Urothelium cell line (cell line): Measurements from ENCODE around the gene CD27.

Experiments
- DNase-seq: peaks from one replicate; pipeline ENCODE4 v3.0.0; 2011; ENCODE audit warnings: low spot score, mixed read lengths
- FAIRE-seq: peaks from 2 replicates; lab custom pipeline; 2011; peaks lifted over from hg19 to GRCh38; lab: Jason Lieb, UNC

Gene CD27

DNA sequence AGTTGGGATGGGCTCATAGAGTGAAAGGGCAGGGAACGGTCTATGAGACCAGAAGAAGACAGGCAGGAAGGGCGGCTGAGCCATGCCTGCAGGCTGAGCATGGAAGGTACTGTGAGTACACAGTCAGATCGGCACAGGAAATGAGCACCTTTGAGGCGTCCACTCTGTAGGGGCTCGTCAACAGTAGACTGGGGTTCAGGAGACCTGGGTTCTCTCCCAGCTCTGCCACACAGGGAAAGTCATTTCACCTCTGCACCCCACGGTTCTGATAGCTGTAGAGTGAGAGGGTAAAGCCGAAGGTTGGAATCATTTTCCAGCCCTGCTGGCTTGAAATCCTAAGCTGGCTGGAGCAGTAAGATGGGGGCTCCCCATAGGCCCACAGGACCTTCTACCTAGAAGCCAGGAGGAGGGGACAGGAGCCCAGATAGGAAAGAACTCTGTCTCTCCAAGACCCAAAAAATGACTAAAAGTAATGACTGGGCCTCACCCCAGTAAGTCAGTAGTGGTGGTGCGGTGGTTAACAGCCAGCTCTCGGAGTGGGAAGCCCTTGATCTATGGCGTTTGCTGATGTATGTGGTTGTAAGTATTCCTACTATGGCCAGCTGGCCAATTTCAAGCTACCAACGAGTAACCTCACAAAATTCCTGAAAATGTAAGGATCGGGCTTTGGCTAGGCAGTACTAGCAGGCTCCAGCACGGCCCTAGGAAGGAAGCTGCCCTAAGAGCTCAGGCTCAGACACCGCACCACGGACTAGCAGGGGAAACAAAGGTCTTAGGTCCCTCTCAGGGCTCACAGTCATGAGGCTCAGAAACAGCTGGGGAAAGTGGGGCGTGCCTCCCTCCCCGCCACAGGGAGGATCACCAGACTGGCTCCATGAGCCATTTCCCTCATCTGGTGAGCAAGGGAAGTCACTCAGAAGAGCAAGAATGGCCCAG, 10.3 kb upstream of the CD27 start:
- FAIRE-seq (no peak), DNase-seq (no peak)

DNA sequence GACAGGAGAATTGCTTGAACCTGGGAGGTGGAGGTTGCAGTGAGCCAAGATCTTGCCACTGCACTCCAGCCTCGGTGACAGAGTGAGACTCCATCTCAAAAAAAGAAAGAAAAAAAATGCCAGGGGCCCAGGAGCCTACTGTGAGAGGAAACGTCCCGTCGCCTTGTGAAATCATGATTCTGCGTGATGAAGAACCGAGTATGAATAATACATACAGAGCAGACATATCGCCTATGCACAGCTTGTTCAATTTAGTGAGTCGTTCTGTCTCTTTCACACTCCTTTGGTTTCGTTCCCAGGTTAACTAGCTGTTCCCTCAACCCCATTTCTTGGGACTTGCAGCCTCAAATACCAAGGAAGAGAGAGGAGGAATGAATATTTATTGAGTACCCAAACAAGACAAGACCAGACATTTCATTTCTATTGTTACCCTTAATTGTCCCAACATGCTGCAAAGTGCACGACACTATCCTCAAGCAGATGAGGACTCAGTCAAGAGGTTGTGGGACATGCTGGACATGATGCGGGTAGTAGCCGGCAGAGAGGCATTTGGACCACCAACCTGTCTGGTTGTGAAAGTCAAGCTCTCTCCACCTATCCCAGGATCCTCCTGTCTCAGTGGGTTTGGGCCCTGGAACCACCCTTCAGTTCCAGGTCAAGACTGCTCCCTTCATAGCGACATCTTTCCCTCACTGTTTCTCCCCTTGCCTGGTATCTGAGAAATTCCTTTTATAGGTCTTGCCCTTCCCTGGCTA, 8.6 kb upstream of the CD27 start:
- no peak for DNase-seq
- no peak for FAIRE-seq

DNA sequence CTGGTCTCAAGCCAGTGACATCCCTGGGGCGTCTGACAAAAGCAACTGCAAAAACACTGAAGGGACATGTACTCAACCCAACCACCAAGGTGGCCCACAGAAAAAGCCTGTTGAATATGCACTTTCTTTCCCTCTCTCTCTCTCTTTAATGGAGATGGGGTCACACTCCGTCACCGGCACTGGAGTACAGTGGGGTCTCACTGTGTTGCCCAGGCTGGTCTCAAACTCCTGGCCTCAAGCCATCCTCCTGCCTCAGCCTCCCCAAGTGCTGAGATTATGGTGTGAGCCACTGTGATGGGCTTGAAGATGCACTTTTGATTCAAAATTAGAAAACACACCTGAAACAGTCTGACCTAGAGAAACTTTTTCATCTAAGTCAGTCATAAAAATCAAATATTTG, 7.2 kb upstream of the CD27 start:
- no peak for DNase-seq
- FAIRE-seq: no peak

DNA sequence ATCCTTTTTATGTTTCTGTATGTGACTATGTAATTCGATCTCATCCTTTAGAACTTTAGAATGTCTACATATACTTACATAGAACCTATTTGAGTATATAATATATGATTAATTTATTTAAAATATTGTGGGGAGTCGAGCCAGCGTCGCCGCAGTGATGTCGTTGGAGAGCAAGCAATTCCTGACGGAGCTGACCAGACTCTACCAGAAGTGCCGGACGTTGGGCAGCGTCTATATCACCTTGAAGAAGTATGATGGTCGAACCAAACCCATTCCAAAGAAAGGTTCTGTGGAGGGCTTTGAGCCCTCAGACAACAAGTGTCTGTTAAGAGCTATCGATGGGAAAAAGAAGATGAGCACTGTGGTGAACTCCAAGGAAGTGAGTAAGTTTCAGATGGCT, 6.4 kb upstream of the CD27 start:
- FAIRE-seq (no peak), DNase-seq (no peak)

DNA sequence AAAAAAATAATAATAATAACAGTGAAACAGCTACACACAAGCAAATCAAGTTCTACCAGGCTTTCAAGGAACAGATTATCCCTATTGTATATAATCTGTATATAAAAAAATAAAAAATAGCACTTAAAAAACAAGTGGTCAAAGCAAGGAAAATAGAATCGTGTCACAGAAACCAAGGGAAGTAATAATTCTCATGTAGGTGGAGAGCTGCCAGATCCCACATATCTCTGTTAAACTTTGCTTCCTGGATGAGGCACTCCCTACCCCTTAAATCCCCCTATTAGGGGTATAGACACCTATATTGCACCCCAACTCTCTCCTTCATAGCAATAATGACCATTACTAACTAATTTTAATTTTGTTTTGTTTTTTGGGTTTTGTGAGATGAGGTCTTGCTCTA, 4.4 kb upstream of the CD27 start:
- FAIRE-seq: no peak
- no peak for DNase-seq

DNA sequence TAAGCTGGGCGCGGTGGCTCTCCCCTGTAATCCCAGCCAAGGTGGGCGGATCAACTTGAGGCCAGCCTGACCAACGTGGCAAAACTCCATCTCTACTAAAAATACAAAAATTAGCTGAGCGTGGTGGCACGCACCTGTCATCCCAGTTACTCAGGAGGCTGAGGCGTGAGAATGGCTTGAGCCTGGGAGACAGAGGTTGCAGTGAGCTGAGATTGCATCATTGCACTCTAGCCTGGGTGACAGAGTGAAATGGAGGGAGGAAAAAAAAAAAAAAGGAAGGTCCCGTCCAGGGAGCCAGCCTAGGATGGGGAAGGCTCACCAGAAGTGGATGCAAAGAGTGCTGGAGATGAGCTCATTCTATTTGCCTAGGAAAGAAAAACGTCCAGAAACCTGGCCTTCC, 1.9 kb upstream of the CD27 start:
- DNase-seq (no peak), FAIRE-seq (no peak)

DNA sequence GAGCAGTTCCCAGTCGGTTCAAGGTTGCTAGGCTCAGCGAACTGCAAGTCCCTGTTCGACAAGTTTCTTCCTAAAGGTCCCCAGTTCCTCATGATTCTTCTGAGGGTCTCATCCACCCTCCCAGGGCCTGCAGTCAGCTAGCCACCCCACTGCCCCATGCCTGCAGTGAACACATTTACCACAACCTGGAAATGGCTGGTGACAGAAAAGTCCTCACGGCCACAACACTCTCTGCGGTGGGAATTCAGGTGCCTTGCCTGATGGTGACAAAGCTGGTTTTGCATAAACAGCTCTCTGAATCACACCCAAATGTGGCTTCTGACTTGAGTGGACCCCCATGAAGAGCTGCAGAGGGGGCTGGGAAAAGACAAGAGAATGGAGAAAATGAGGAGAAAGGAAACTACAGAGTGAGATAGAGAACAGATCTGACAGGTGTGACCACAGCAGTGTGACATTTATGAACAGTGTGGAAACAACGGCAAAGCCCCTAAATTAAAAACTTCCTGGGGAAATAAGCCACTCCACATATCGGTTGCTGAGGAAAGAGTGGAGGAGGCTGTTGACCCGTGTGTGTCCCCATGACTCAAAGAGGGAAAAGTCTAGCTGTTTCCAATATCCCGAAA, 1.3 kb upstream of the CD27 start:
- FAIRE-seq (no peak), DNase-seq (no peak)

DNA sequence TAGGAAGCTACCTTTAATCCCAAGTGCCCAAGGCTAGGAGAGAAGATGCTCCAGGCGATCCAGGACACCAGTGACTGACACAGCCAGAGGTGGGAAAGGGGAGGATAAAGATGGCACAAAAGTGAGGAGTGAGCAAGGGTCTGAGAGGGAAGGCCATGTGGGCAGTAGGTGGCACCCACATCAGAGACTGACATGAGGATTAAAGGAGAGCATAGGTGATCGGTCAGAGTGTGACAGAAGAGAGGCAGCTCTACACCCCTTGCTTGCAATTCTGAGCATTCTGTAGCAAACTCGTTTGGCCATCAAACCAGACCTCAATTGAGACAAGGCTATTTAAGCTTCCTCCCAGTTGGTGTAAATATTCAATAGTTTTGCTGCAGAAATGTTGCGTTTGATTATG, 724 bp upstream of the CD27 start:
- FAIRE-seq (peak; percentile 52), DNase-seq (no peak)

DNA sequence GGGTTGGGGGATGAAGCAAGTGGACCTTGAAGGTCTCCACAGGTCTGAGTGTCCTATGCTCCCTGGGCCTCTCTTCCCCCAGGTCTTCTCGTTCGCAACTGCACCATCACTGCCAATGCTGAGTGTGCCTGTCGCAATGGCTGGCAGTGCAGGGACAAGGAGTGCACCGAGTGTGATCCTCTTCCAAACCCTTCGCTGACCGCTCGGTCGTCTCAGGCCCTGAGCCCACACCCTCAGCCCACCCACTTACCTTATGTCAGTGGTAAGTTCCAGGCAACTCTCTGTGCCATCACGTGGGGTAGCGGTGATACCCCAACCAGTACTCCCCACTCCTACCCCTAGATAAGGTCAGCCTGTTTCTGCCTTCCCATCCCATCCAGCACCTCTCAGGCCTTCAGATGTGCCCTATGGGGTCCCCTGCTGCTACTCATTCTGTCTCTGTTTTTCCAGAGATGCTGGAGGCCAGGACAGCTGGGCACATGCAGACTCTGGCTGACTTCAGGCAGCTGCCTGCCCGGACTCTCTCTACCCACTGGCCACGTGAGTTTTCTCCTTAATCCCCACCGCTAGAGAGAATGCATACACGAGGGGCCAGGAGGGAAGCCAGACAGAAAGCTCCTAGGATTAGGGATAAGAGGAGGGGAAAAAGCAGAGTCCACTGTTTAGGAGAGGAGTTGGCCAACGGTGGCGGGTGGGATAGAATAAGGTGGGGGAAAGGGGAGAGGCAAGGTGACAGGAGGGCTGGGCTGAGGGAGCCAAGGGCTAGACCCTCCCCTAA, 5.5 kb downstream of the CD27 start:
- FAIRE-seq: peak; percentile 79
- no peak for DNase-seq

DNA sequence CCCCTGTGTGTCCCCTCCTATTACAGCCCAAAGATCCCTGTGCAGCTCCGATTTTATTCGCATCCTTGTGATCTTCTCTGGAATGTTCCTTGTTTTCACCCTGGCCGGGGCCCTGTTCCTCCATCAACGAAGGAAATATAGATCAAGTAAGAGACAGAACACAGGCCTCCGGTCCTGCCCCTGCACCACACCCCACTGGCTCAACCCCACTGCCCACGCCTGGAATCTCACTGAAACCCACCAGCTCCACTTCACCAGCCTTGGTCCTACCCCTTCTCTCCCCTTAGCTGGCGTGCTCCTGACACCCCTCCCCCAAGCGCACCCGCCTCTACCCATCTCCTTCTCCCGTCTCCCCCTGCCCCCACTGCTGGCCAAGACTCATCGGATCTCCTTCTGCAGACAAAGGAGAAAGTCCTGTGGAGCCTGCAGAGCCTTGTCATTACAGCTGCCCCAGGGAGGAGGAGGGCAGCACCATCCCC, 6.2 kb downstream of the CD27 start:
- FAIRE-seq (no peak), DNase-seq (no peak)

DNA sequence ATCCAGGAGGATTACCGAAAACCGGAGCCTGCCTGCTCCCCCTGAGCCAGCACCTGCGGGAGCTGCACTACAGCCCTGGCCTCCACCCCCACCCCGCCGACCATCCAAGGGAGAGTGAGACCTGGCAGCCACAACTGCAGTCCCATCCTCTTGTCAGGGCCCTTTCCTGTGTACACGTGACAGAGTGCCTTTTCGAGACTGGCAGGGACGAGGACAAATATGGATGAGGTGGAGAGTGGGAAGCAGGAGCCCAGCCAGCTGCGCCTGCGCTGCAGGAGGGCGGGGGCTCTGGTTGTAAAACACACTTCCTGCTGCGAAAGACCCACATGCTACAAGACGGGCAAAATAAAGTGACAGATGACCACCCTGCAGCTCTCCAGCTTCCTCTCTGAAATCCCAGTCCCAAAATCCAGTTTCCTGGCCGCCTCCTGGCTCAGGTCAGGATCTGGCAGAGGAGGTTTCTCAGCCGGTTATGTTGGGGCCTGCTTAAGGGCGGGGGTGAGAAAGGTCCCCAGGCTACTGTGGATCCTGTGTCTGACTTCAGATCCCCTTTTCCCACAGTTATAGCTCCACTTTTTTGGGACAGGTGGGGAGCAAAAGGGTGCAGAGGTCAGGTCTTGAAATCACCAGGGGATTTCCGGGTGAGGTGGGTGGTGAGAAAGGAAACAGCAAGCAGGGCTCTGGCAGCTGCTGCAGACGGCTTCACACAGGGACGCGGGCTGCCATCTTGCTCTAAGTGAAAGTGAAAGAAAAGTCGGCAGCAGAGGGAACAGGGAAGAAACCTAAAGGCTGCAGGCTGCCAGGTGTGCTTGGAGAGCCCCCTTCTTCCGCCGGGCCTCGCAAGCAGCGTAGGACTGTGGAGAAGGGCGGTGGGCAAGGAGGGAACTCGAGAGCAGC, 6.8 kb downstream of the CD27 start, which contains the start of gene TAPBPL:
Gene TAPBPL, plus strand, starts transcription at position 695 of the 897 bp plus-strand sequence. CDS start 207 bp downstream, outside the sequence.
- DNase-seq (peak; percentile 89), FAIRE-seq (peak; percentile 95)

DNA sequence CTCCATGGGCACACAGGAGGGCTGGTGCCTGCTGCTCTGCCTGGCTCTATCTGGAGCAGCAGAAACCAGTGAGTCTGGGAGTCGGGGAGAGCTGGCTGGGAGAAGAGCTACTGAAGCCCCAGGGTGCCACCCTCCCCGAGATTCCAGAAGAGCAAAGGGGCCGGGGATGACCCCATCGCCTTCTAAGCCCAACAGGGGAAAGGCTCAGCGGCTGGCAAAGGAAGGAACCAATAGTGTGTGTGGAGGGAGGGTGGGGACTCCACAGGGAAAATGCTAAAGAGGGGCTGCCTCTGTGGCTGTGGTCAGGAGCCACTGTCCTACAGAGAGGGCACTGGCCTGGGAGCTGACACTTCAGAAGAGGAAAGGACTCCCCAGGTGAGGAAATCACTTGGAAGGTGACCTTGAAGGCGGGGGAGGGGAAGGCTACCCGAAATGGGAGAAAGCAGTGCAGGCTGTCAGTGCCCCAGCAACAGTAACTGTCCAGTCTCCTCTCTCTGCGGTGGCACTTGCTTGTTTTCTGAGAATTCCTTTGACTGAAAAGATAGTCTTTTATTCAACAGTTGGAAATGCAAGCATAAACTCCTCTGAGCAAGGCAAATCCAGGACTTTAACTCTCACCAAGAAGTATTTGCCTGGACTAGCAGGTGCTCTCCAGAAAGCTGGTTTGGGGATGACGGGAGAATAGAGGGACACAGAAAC, 7.6 kb downstream of the CD27 start:
- FAIRE-seq (peak; percentile 23), DNase-seq (no peak)

DNA sequence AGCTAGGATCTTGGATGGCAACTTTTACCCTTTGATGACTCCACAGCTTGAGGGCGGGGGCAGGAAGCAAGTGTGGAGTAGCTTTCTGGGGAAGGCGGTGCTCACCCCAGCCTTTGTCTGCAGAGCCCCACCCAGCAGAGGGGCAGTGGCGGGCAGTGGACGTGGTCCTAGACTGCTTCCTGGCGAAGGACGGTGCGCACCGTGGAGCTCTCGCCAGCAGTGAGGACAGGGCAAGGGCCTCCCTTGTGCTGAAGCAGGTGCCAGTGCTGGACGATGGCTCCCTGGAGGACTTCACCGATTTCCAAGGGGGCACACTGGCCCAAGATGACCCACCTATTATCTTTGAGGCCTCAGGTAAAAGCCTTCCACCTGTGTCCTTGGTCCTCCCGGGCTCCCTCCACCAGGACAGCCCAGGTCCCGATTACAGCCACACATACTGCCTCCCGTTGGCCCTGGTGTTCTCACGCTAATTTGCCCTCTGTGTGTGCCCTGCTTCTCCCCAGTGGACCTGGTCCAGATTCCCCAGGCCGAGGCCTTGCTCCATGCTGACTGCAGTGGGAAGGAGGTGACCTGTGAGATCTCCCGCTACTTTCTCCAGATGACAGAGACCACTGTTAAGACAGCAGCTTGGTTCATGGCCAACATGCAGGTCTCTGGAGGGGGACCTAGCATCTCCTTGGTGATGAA, 8.3 kb downstream of the CD27 start:
- FAIRE-seq (peak; percentile 77), DNase-seq (no peak)

DNA sequence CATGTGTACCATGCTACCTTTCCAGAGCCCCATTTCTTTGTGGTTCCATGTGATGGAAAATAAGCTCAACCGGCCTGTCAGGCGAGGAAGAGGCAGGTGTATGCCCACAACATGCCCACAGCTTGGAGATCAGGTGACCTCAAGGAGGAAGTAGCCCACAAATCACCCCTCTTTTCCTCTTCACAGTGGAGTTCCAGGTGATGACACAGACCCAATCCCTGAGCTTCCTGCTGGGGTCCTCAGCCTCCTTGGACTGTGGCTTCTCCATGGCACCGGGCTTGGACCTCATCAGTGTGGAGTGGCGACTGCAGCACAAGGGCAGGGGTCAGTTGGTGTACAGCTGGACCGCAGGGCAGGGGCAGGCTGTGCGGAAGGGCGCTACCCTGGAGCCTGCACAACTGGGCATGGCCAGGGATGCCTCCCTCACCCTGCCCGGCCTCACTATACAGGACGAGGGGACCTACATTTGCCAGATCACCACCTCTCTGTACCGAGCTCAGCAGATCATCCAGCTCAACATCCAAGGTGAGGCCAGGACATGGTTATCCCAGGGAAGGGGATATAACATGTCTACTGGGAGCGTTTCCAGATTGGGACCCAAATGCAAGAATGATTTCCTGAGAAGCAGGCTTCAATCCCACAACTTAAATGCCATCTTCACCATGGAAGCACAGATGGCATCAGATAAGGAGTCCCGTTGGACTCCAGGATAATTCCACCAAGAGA, 12.6 kb downstream of the CD27 start:
- FAIRE-seq: no peak

DNA sequence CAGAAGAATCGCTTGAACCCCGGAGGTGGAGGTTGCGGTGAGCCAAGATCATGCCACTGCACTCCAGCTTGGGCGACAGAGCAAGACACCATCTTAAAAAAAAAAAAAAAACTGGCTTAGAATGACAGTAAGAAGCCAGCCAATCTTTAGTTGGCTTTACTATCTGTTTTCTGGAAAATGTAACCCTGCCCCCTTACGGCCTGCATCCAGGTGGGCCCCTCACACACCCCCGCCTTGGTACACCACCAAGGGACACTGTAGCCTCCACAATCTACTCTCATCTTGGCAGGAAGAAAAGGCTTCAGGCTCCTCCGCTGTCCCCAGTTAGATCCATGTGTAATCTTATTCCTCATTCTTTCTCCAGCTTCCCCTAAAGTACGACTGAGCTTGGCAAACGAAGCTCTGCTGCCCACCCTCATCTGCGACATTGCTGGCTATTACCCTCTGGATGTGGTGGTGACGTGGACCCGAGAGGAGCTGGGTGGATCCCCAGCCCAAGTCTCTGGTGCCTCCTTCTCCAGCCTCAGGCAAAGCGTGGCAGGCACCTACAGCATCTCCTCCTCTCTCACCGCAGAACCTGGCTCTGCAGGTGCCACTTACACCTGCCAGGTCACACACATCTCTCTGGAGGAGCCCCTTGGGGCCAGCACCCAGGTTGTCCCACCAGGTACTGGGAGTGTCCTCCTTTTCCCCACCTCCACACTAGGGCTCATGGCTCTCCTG, 13.7 kb downstream of the CD27 start:
- no peak for FAIRE-seq

More for the DNA sequence above, 12.6 kb downstream of the CD27 start:
- no peak for DNase-seq

DNA sequence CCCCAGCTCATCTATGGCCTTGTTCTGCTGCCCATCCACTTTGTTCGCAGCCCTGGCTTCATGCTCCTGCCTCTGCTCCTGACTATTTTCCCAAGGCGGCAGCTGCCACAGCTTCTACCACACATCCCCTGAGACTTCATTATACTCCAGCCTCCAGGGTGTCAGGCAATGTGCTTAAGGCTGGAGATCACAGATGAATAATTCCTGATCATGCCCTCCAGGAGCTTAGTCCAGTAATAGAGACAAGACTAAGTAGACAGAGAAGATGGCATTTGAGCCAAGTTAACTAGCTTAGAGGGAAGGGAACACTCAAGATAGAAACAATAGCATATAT, 14.2 kb downstream of the CD27 start:
- FAIRE-seq: peak; percentile 27
- no peak for DNase-seq

More for the DNA sequence above, 13.7 kb downstream of the CD27 start:
- no peak for DNase-seq

DNA sequence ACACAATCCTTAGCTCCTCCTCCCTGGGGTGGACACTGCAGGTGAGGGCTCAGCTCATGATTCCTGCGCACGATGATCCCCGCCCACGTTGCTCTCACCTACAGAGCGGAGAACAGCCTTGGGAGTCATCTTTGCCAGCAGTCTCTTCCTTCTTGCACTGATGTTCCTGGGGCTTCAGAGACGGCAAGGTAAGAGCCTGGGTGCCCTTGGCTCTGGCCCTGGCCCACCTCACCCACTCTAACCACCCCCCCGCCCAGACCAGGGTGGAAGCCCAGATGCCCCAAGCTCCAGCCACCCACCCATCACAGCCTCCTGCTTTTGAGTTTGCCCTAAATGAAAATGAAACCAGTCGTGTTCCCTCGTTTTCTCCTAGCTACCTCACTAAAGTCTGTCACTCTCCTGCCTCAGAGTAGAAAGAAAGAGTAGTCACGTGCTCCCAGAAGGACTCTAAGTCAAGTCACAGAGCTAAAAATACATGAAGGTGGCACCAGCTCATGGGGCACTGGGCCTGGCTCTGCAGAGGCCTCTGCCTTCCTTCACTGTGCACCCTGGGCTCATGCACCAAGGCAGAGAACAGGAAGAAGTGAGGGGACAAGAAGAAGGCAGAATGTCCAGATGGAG, 16.1 kb downstream of the CD27 start:
- DNase-seq (no peak), FAIRE-seq (no peak)
